HG03558 (cell line): Measurements from ENCODE around the gene MAGEL2.
"Not testable (repeated sequence)": the region's sequence is repeated elsewhere in the genome, so short reads cannot be mapped to it uniquely, and the experiment has no call there.

ENCODE experiments used
- ATAC-seq: cut with Tn5 transposase; IDR thresholded peaks from one replicate; pipeline ENCODE4 v1.9.1; 2021; ENCODE audit warnings: moderate number of reproducible peaks; ENCODE audit not compliant: unreplicated experiment; ENCODE audit errors: extremely low read depth

Gene MAGEL2

GRCh38 chr15:23616536-23616935, 31.1 kb downstream of the MAGEL2 start:
- ATAC-seq, result no peak

GRCh38 chr15:23606226-23606625, 41.4 kb downstream of the MAGEL2 start:
- no peak for ATAC-seq

GRCh38 chr15:23602124-23602523, 45.5 kb downstream of the MAGEL2 start:
- no peak for ATAC-seq

GRCh38 chr15:23599053-23599452, 48.6 kb downstream of the MAGEL2 start:
- no peak for ATAC-seq

GRCh38 chr15:23597278-23597677, 50.4 kb downstream of the MAGEL2 start:
- ATAC-seq, result not testable (repeated sequence)

GRCh38 chr15:23596736-23597135, 50.9 kb downstream of the MAGEL2 start:
- ATAC-seq, result no peak

DNA sequence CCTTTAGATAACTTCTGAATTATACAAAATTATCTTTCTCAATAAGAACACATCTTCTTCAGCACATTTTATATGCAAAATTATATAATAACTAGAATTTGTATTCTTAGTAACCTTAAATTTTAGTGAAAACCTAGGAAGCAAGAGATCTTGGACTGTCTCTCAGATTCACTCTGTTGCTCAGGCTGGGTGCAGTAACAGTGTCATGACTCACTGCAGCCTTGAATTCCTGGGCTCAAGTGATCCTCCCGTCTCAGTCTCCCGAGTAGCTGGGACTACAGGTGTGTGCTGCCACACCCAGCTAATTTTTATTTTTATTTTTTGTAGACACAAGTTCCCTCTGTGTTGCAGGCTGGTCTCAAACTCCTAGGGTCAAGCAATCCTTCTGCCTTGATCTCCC, 52.3 kb downstream of the MAGEL2 start:
- no peak for ATAC-seq

DNA sequence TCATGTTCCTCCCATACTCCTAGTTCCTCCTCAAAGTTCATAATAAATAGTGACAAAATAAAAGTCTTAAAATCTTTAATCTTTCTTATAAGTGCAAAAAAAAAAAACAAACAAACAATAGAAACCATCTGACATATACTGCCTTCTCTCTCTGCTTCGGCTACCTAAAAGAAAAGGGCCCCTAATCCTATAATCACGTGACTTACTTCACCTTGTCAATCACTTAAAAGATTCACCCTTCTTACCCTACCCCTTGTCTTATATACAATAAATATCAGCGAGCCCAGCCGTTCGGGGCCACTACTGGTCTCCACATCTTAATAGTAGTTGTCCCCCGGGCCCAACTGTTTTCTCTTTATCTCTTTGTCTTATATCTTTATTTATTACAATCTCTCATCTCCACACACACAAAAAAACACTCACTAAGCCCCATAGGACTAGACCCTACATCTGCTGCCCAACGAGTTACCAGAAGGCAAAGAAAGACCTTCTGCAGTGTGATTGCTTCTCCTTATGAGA, 53.4 kb downstream of the MAGEL2 start:
- no peak for ATAC-seq
